Activated CD4-positive, alpha-beta T cell treated with anti-CD3 and anti-CD28 coated beads, Interleukin-2, amount 50 U/mL, for 16 hours (primary cell): Measurements from ENCODE around the gene LINC01488.

ENCODE experiments used
- DNase-seq: peaks from one replicate; pipeline ENCODE4 v3.0.0-alpha.2; 2020

The LINC01488 gene

GRCh38 chr11:69463995-69464960, 17.2 kb upstream of the LINC01488 start:
- DNase-seq = no peak

- no peak for DNase-seq
Measured at GRCh38 chr11:69465236-69466000, 16.0 kb upstream of the LINC01488 start.

- no peak for DNase-seq
Measured at GRCh38 chr11:69466039-69466438, 15.4 kb upstream of the LINC01488 start.

GRCh38 chr11:69467196-69467595, 14.3 kb upstream of the LINC01488 start:
- DNase-seq = no peak

GRCh38 chr11:69467646-69468045, 13.8 kb upstream of the LINC01488 start:
- DNase-seq = no peak

- no peak for DNase-seq
Measured at GRCh38 chr11:69468221-69468620, 13.2 kb upstream of the LINC01488 start.

DNA sequence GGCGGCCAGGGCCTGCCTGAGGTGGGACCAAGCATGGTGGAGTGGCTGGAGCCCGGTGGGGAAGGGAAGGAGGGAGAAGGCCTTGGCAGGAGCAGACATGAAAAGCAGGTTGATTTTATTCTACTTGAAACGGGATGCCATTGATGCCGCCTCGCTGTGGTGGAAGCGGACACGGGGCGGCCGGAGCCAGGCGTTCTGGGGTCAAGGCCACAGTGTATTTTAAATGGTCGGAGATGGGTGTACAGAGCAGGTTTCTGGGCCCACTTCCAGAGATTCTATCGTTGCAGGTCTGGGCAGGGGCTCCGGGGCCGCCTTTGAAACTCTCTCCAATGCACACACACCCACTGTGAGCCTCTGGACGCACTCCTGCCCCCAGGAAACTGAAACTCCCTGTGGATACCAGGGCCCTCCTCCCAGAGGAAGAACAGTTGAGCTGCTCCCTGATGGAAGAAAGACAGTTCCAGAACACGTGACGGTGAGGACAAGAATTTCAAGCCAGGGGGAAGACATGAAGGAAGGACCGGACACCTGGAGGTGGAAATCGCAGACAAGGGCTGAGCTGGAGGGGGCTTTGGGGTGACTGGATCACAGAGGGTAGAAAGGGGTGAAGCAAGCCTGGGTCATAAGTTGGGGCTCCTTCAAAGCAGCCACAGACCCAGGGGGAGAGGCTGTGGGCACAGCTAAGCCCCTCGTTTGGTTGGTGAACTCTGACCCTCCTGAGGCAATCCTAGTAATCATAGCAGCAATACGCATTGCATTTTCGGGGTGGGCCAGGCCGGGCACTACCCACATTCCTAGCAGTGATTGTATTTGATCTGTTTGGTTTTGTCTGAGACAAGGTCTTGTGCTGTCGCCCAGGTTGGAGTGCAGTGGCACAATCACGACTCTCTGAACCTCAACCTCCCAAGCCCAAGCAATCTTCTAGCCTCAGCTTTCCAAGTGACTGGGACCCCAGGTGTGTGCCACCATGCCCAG, 12.3 kb upstream of the LINC01488 start:
- no peak for DNase-seq

- DNase-seq = no peak
Measured at GRCh38 chr11:69470301-69470700, 11.2 kb upstream of the LINC01488 start.

GRCh38 chr11:69470793-69471728, 10.4 kb upstream of the LINC01488 start:
- no peak for DNase-seq

- no peak for DNase-seq
Measured at GRCh38 chr11:69471729-69472540, 9.5 kb upstream of the LINC01488 start.

GRCh38 chr11:69472541-69473275, 8.8 kb upstream of the LINC01488 start:
- DNase-seq = no peak

DNA sequence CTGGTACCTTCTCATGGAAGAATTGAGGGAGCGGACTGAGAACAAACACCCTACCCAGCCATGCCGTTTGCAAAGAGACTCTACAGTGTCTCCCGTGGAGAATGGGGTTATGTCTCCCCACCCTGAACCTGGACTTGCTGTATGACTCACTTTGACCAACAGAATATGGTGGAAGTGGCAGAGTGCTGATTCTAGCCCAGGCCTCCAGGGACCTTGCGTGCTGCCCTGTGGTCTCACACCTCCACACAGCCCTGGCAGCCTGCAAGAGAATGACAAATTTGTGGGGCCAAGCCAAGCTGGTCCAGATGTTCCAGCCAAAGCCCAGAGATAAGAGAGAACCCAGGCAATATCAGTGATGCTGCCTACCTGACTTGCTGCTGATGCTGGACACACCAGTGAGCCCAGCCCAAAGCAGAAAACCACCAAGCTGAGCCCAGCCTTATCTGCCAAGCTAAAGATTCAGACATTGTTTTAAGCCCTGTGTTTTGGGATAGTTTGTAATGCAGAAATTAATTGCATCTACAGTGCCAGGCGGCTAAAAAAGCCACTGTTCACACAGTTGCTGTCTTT, 8.1 kb upstream of the LINC01488 start:
- no peak for DNase-seq

DNA sequence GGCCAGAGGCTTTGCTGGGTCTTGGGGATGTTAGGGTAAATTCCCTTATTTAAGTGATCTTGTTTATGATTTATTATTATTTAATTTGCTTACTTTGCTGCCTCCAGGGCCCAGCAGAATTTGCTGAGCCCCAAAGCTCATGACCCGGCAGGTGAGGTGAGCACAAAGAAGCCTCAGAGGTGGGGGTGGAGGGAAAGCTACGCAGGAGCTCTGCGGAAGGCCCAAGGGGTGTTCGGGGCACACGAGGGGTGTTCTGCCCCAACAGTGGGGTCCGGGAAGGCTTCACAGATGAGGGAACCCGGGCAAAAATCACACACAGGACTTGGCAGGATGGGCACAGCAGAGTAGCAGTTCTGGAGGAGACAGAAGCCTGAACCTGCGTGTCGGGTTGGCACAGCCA, 6.7 kb upstream of the LINC01488 start:
- DNase-seq = no peak

- DNase-seq = no peak
Measured at GRCh38 chr11:69475141-69475865, 6.2 kb upstream of the LINC01488 start.

- DNase-seq = no peak
Measured at GRCh38 chr11:69475866-69476471, 5.5 kb upstream of the LINC01488 start.

DNA sequence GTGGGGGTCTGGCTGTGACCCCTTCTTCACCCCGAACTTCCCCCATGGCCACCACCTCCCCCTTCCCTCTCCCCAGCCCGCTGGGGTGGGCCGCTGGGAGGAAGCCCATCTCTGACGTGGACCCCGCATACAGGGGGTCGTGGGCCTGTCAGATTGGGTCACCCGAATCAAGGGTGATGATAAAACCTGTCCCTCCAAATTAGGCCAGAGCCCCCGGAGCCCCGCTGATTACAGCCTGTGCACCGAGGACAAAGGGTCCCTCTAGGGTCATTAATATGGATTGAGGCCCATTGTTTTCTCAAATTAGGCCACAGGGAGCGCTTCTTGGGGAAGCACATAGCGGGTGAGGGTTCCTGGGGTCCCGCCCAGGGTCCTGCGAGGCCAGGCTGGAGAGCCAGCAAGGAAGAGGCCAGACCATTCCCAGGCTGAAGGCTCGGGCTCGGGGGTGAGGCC, 4.9 kb upstream of the LINC01488 start:
- DNase-seq = no peak

DNA sequence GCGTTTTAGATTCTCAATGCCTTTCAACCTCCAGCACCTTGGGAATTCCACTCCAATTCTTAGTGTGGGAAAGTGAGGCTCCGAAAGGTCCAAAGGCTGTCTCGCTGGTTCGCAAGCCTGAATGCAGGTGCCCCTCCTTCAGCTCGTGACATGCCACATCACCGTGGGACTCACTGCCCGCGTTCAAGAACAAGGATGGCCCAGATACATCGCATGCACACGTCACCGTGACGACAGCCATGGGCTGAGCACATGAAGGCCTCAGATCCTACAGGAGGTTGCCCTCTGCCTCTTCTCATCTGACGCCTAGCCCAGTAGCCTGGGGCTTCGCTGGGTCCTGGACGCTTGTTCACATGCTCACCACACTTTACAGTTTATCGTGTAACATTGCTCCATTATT, 4.4 kb upstream of the LINC01488 start:
- no peak for DNase-seq

DNA sequence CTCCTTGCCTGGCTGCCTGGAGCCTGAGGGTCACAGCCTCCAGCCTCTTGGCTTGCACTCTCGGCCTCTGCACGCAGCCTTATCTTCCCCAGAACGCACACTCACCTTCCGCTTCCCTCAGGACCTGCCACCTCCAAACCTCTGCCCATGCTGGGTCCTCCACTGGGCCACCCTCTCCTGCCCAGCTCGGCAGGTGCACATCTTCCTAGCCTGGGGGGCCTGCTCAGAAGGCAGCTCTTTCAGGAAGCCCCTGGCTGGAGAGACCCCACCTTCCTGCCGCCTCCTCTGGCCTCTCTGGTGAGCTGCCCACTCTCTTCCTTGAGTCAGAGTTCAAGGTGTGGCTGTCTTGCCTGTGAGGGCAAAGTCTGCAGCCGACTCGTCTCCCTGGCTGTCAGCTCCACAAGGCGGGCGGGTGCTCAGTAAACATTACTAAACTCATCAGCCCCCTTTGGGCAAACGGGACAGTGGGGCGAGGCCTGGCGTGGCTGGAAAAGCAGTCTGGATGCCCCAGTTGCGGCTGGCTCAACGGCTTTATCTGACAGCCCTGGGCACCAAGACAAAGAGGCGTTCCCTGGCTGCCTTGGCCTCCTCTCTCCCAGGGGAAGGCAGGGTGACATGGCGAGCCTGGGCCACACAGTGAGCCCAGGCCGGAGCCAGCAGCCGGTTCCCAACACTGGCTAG, 1.7 kb upstream of the LINC01488 start:
- no peak for DNase-seq
